K562 (cell line): Measurements from ENCODE around the gene NANS.

Experiments used
- ATF7 ChIP-seq: fragments of 450-650 bp; IDR thresholded peaks from 2 replicates; pipeline ENCODE4 v1.7.1; 2014; ENCODE audit warnings: mild to moderate bottlenecking, moderate library complexity
- FOXA1 ChIP-seq: fragments of 450-650 bp; IDR thresholded peaks from 2 replicates; pipeline ENCODE4 v1.6.1; 2016; ENCODE audit warnings: mild to moderate bottlenecking, borderline replicate concordance
- HMG20A ChIP-seq: fragments of 450-650 bp; formaldehyde crosslinking; conservative IDR thresholded peaks from 2 replicates; pipeline ENCODE4 v1.4.0; 2020; ENCODE audit warnings: mild to moderate bottlenecking, mixed read lengths
- MYC ChIP-seq, 2 experiments: fragments of 250-450 bp in 1 of 2; sonication (Bioruptor Pico) in 1 of 2; IDR thresholded peaks; 2 replicates each; pipeline versions ENCODE4 v1.5.1 to v1.6.1; 2012 to 2021; ENCODE audit warnings: low read depth in 2 of 2, borderline replicate concordance in 1 of 2, improper control_type of control experiment in 1 of 2, low read length in 1 of 2, mild to moderate bottlenecking in 1 of 2, moderate library complexity in 1 of 2
- TF ChIP-seq, protein P1 (sequence below): sonication (generic); formaldehyde crosslinking; IDR thresholded peaks from 2 replicates; pipeline ENCODE4 v1.5.0; 2020; ENCODE audit warnings: missing genetic modification reagents
- TF ChIP-seq, protein P2 (sequence below), 2 experiments: fragments of 450-650 bp in 1 of 2; sonication (generic) in 1 of 2; formaldehyde crosslinking; conservative IDR thresholded peaks; 2 replicates each; pipeline versions ENCODE4 v1.4.0 to v1.8.1; 2020 to 2022; ENCODE audit warnings: mild to moderate bottlenecking in 1 of 2, missing genetic modification reagents in 1 of 2
- TF ChIP-seq, protein P3 (sequence below): sonication (generic); formaldehyde crosslinking; IDR thresholded peaks from 2 replicates; pipeline ENCODE4 v1.8.1; 2023; ENCODE audit warnings: mild to moderate bottlenecking, missing genetic modification reagents

DNA sequence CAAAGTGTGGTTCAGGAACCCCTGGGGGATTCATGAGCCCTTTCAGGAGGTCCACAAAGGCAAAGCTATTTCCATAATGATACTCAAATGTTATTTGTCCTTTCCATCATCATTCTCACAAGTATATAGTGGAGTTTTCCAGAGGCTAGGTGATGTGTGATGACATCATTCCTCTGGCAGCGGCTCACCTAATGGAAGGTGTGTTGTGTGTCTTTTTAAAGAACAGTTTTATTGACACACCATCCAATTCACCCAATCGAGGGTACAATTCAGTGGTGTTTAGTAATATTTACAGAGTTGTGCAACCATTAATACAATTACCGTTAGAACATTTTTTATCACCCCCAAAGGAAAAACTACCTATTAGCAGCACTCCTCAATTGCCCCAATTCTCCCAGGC lies 9.7 kb downstream of the NANS start:
- no peak for TF ChIP-seq FOXA1
- TF ChIP-seq, protein P1, sequence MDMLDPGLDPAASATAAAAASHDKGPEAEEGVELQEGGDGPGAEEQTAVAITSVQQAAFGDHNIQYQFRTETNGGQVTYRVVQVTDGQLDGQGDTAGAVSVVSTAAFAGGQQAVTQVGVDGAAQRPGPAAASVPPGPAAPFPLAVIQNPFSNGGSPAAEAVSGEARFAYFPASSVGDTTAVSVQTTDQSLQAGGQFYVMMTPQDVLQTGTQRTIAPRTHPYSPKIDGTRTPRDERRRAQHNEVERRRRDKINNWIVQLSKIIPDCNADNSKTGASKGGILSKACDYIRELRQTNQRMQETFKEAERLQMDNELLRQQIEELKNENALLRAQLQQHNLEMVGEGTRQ = no peak
- TF ChIP-seq HMG20A (CRISPR knock-in tag) = no peak
- no peak for TF ChIP-seq ATF7
- TF ChIP-seq, protein P2, sequence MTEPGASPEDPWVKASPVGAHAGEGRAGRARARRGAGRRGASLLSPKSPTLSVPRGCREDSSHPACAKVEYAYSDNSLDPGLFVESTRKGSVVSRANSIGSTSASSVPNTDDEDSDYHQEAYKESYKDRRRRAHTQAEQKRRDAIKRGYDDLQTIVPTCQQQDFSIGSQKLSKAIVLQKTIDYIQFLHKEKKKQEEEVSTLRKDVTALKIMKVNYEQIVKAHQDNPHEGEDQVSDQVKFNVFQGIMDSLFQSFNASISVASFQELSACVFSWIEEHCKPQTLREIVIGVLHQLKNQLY (CRISPR knock-in tag; conservative IDR thresholded peaks at IDR 0.05) = no peak
- TF ChIP-seq, protein P3, sequence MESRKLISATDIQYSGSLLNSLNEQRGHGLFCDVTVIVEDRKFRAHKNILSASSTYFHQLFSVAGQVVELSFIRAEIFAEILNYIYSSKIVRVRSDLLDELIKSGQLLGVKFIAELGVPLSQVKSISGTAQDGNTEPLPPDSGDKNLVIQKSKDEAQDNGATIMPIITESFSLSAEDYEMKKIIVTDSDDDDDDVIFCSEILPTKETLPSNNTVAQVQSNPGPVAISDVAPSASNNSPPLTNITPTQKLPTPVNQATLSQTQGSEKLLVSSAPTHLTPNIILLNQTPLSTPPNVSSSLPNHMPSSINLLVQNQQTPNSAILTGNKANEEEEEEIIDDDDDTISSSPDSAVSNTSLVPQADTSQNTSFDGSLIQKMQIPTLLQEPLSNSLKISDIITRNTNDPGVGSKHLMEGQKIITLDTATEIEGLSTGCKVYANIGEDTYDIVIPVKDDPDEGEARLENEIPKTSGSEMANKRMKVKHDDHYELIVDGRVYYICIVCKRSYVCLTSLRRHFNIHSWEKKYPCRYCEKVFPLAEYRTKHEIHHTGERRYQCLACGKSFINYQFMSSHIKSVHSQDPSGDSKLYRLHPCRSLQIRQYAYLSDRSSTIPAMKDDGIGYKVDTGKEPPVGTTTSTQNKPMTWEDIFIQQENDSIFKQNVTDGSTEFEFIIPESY (CRISPR knock-in tag) = no peak
- TF ChIP-seq MYC (IDR thresholded peaks at IDR 0.05; ENCODE audit: low read depth, low read length) = no peak
- TF ChIP-seq MYC (CRISPR knock-in tag; IDR thresholded peaks at IDR 0.05; ENCODE audit: borderline replicate concordance, low read depth) = no peak
